GM23338 (cell line): ENCODE results near the gene POLR3A. TPM values are rescaled to one million over a fixed set of nuclear protein-coding genes. Genes with fewer than 3 reads are reported as not detected.

ENCODE experiments used
- ATAC-seq: fragments of 200-7000 bp; cut with Tn5 transposase; 3 replicates; pipeline ENCODE4 v1.9.1; 2020
- DNase-seq: peaks from one replicate; pipeline ENCODE4 v3.0.0-alpha.2; 2015; ENCODE audit warnings: low spot score
- H2AFZ ChIP-seq: fragments of 200-600 bp; sonication (generic); 2 replicates; pipeline ENCODE4 v1.8.0; 2016; ENCODE audit warnings: antibody characterized with exemption, mild to moderate bottlenecking, moderate library complexity
- H3F3A ChIP-seq: fragments of 200-600 bp; sonication (generic); replicated peaks from 2 replicates; pipeline ENCODE4 v1.8.0; 2017; ENCODE audit warnings: antibody characterized with exemption, mixed run types, low read depth
- H3K27ac ChIP-seq: fragments of 200-600 bp; sonication (generic); 2 replicates; pipeline ENCODE4 v1.6.1; 2016; ENCODE audit warnings: low read depth
- H3K27me3 ChIP-seq: fragments of 200-600 bp; sonication (generic); 2 replicates; pipeline ENCODE4 v1.8.0; 2016; ENCODE audit warnings: mild to moderate bottlenecking, mixed run types, moderate library complexity; ENCODE audit not compliant: insufficient read depth
- H3K36me3 ChIP-seq: fragments of 200-600 bp; sonication (generic); 2 replicates; pipeline ENCODE4 v1.8.0; 2016; ENCODE audit warnings: mild to moderate bottlenecking; ENCODE audit not compliant: insufficient read depth
- H3K4me1 ChIP-seq: fragments of 200-600 bp; sonication (generic); 2 replicates; pipeline ENCODE4 v1.8.0; 2016; ENCODE audit warnings: mild to moderate bottlenecking, moderate library complexity; ENCODE audit not compliant: insufficient read depth
- H3K4me2 ChIP-seq: fragments of 200-600 bp; sonication (generic); 2 replicates; pipeline ENCODE4 v1.7.1; 2017; ENCODE audit warnings: mixed run types
- H3K4me3 ChIP-seq: fragments of 200-600 bp; sonication (generic); 2 replicates; pipeline ENCODE4 v1.6.1; 2016; ENCODE audit warnings: mixed run types
- H3K79me2 ChIP-seq: fragments of 200-600 bp; sonication (generic); replicated peaks from 2 replicates; pipeline ENCODE4 v1.8.0; 2017; ENCODE audit warnings: mild to moderate bottlenecking; ENCODE audit not compliant: insufficient read depth
- H3K9me2 ChIP-seq: fragments of 200-600 bp; sonication (generic); 2 replicates; pipeline ENCODE4 v1.8.0; 2017; ENCODE audit not compliant: insufficient read depth
- H4K20me1 ChIP-seq: fragments of 200-600 bp; sonication (generic); replicated peaks from 2 replicates; pipeline ENCODE4 v1.8.0; 2017; ENCODE audit warnings: mild to moderate bottlenecking; ENCODE audit not compliant: insufficient read depth
- H3K27ac Mint-ChIP-seq: 2 replicates; pipeline ENCODE4 v1.8.0; 2020; ENCODE audit warnings: inconsistent platforms, mild to moderate bottlenecking, moderate library complexity, mixed read lengths
- H3K27me3 Mint-ChIP-seq: 3 replicates; pipeline ENCODE4 v1.8.0; 2022; ENCODE audit warnings: low read depth, mild to moderate bottlenecking, moderate library complexity, mixed read lengths, inconsistent platforms; ENCODE audit not compliant: insufficient read depth, poor library complexity
- H3K36me3 Mint-ChIP-seq: 3 replicates; pipeline ENCODE4 v1.8.0; 2021; ENCODE audit warnings: low read depth, mild to moderate bottlenecking, inconsistent platforms, moderate library complexity, mixed read lengths
- H3K4me1 Mint-ChIP-seq: 3 replicates; pipeline ENCODE4 v1.8.0; 2020; ENCODE audit warnings: mild to moderate bottlenecking, inconsistent platforms, mixed read lengths
- H3K4me3 Mint-ChIP-seq: 3 replicates; pipeline ENCODE4 v1.8.0; 2021; ENCODE audit warnings: moderate library complexity, mild to moderate bottlenecking, inconsistent platforms, mixed read lengths
- H3K9me3 Mint-ChIP-seq: 3 replicates; pipeline ENCODE4 v1.8.0; 2020; ENCODE audit warnings: moderate library complexity, mild to moderate bottlenecking, inconsistent platforms, mixed read lengths
- CREB1 ChIP-seq: fragments of 250-450 bp; sonication (Bioruptor Pico); IDR thresholded peaks from 2 replicates; pipeline ENCODE4 v1.5.0; 2020; ENCODE audit warnings: low read depth, mild to moderate bottlenecking, moderate library complexity
- ETS1 ChIP-seq: IDR thresholded peaks from 2 replicates; pipeline ENCODE4 v1.6.1; 2016; ENCODE audit warnings: antibody characterized with exemption
- EZH2 ChIP-seq: fragments of 200-600 bp; sonication (generic); IDR thresholded peaks from one replicate; pipeline ENCODE4 v1.8.0; 2017; ENCODE audit warnings: antibody characterized with exemption, mild to moderate bottlenecking, low read depth; ENCODE audit not compliant: unreplicated experiment
- EZH2phosphoT487 ChIP-seq: fragments of 200-600 bp; sonication (generic); IDR thresholded peaks from one replicate; pipeline ENCODE4 v1.8.1; 2018; ENCODE audit warnings: antibody characterized with exemption; ENCODE audit not compliant: unreplicated experiment
- JUNB ChIP-seq: IDR thresholded peaks from one replicate; pipeline ENCODE4 v1.6.1; 2016; ENCODE audit warnings: antibody characterized with exemption; ENCODE audit not compliant: unreplicated experiment
- NANOG ChIP-seq: IDR thresholded peaks from 2 replicates; pipeline ENCODE4 v1.6.1; 2016; ENCODE audit warnings: antibody characterized with exemption, borderline replicate concordance
- STAT1 ChIP-seq: IDR thresholded peaks from one replicate; pipeline ENCODE4 v1.6.1; 2016; ENCODE audit warnings: antibody characterized with exemption; ENCODE audit not compliant: unreplicated experiment
- ZNF114 ChIP-seq: fragments of 250-450 bp; sonication (Bioruptor Pico); IDR thresholded peaks from 2 replicates; pipeline ENCODE4 v1.5.0; 2020; ENCODE audit warnings: mild to moderate bottlenecking, moderate library complexity
- ZNF331 ChIP-seq: fragments of 250-450 bp; sonication (Bioruptor Pico); IDR thresholded peaks from 2 replicates; pipeline ENCODE4 v1.5.0; 2020; ENCODE audit warnings: low read depth, mild to moderate bottlenecking, moderate library complexity
- ZNF462 ChIP-seq: fragments of 250-450 bp; sonication (Bioruptor Pico); IDR thresholded peaks from 2 replicates; pipeline ENCODE4 v1.5.0; 2020; ENCODE audit warnings: mild to moderate bottlenecking, moderate library complexity
- polyA plus RNA-seq: library from polyadenylated mRNA; unstranded; fragments of >200 nt; fragmentation: Nextera tagmentation; extraction: Ambion mirVana; gene quantifications from 2 replicates; pipeline ENCODE4 v1.2.1, GENCODE V29; 2016
- total RNA-seq: library from RNA; depleted of rRNA; stranded (reverse); fragments of >200 nt; shearing (Covaris generic); gene quantifications from 2 replicates; pipeline ENCODE4 v1.2.3, GENCODE V29; 2014

Gene POLR3A
- total and polyA plus RNA-seq, 2 experiments from 2014 or later = 11.6 to 35.5 TPM

GRCh38 chr10:77922055-77922454 is 107.3 kb downstream of the POLR3A start (continued):
- TF ChIP-seq ZNF462 (CRISPR knock-in tag) (no peak), ETS1 (no peak), NANOG (no peak), EZH2 (no peak), JUNB (no peak), STAT1 (no peak), EZH2phosphoT487 (no peak), ZNF331 (no peak)

GRCh38 chr10:77921395-77921794 is 107.9 kb downstream of the POLR3A start:
- no peak for ATAC-seq
- DNase-seq = no peak
- H3K4me2 ChIP-seq = no peak overlapping the region; the same call in 1 of the 2 replicates
- peaks cover 15% of the 10 kb centered on the region for H4K20me1 ChIP-seq
- no peak overlapping the region for H3K4me3 ChIP-seq
- peaks cover 95% of the 10 kb centered on the region for H3K79me2 ChIP-seq
- H3K9me3 Mint-ChIP-seq = no peaks in the 10 kb centered on the region
- no peaks in the 10 kb centered on the region for H3K36me3 ChIP-seq
- H2AFZ ChIP-seq = no peak overlapping the region
- H3K36me3 Mint-ChIP-seq = peaks cover 10% of the 10 kb centered on the region
- 0 out of 2 replicates have a peak, but pooled peaks cover 5% of the 10 kb centered on the region for H3F3A ChIP-seq
- H3K4me1 Mint-ChIP-seq = peaks cover 40% of the 10 kb centered on the region
- peaks cover 16% of the 10 kb centered on the region for H3K27me3 Mint-ChIP-seq
- H3K27ac Mint-ChIP-seq = no peak overlapping the region; the same call in 1 of the 2 replicates
- H3K27me3 ChIP-seq = no peaks in the 10 kb centered on the region
- no peaks in the 10 kb centered on the region for H3K9me2 ChIP-seq
- H3K4me3 Mint-ChIP-seq = no peak overlapping the region
- no peak overlapping the region for H3K27ac ChIP-seq
- H3K4me1 ChIP-seq = peaks cover 44% of the 10 kb centered on the region
- TF ChIP-seq ZNF114 (CRISPR knock-in tag) = no peak
- TF ChIP-seq ETS1 = no peak
- TF ChIP-seq NANOG = no peak
- TF ChIP-seq EZH2phosphoT487 = no peak
- TF ChIP-seq EZH2 = no peak
- no peak for TF ChIP-seq CREB1
